ENCODE results near the gene KCTD7.
A peak's percentile ranks its signal among the peaks of the same experiment; 100 is the strongest.
"Not testable (repeated sequence)": the region's sequence is repeated elsewhere in the genome, so short reads cannot be mapped to it uniquely, and the experiment has no call there.

Gene KCTD7

GRCh38 chr7:66592597-66593146 is 36.0 kb upstream of the KCTD7 start:
- Histone ChIP-seq H3K27ac (ENCODE audit: low read length) (peak overlapping the region; percentile 54), H3K9ac (ENCODE audit: low read depth, low read length) (peak overlapping the region; percentile 93; the same call in 1 of the 2 replicates), H3K4me3 (ENCODE audit: low read length) (peak overlapping the region; percentile 88)
- not testable (repeated sequence) for H3K4me1 ChIP-seq (ENCODE audit: insufficient read depth, low read length); H3K36me3 ChIP-seq (ENCODE audit: insufficient read depth, low read depth, low read length); H3K27me3 ChIP-seq (ENCODE audit: insufficient read depth, low read length); H3K9me3 ChIP-seq (ENCODE audit: insufficient read depth, low read depth, low read length)

- not testable (repeated sequence) for H3K27me3 ChIP-seq (ENCODE audit: insufficient read depth, low read length); H3K27ac ChIP-seq (ENCODE audit: low read length); H3K36me3 ChIP-seq (ENCODE audit: insufficient read depth, low read depth, low read length); H3K4me3 ChIP-seq (ENCODE audit: low read length); H3K9ac ChIP-seq (ENCODE audit: low read depth, low read length); H3K9me3 ChIP-seq (ENCODE audit: insufficient read depth, low read depth, low read length); H3K4me1 ChIP-seq (ENCODE audit: insufficient read depth, low read length)
Measured at GRCh38 chr7:66594082-66594481, 34.6 kb upstream of the KCTD7 start.

- peaks cover 7% of the 10 kb centered on the region for H3K9me3 ChIP-seq (ENCODE audit: insufficient read depth, low read depth, low read length)
- H3K4me3 ChIP-seq (ENCODE audit: low read length), result no peak overlapping the region
- no peaks in the 10 kb centered on the region for H3K27me3 ChIP-seq (ENCODE audit: insufficient read depth, low read length)
- H3K9ac ChIP-seq (ENCODE audit: low read depth, low read length), result no peak overlapping the region
- H3K27ac ChIP-seq (ENCODE audit: low read length), result no peak overlapping the region
- H3K36me3 ChIP-seq (ENCODE audit: insufficient read depth, low read depth, low read length), result no peaks in the 10 kb centered on the region
- H3K4me1 ChIP-seq (ENCODE audit: insufficient read depth, low read length), result no peaks in the 10 kb centered on the region
Measured at GRCh38 chr7:66597461-66597860, 31.2 kb upstream of the KCTD7 start.

- H3K27ac ChIP-seq (ENCODE audit: low read length), result no peak overlapping the region
- no peaks in the 10 kb centered on the region for H3K36me3 ChIP-seq (ENCODE audit: insufficient read depth, low read depth, low read length)
- no peak overlapping the region for H3K9ac ChIP-seq (ENCODE audit: low read depth, low read length)
- H3K4me1 ChIP-seq (ENCODE audit: insufficient read depth, low read length), result no peaks in the 10 kb centered on the region
- H3K9me3 ChIP-seq (ENCODE audit: insufficient read depth, low read depth, low read length), result no peaks in the 10 kb centered on the region
- no peak overlapping the region for H3K4me3 ChIP-seq (ENCODE audit: low read length)
- no peaks in the 10 kb centered on the region for H3K27me3 ChIP-seq (ENCODE audit: insufficient read depth, low read length)
Measured at GRCh38 chr7:66602159-66602558, 26.5 kb upstream of the KCTD7 start.

- H3K27me3 ChIP-seq (ENCODE audit: insufficient read depth, low read length), result no peaks in the 10 kb centered on the region
- no peak overlapping the region for H3K9ac ChIP-seq (ENCODE audit: low read depth, low read length)
- H3K9me3 ChIP-seq (ENCODE audit: insufficient read depth, low read depth, low read length), result no peaks in the 10 kb centered on the region
- H3K4me1 ChIP-seq (ENCODE audit: insufficient read depth, low read length), result no peaks in the 10 kb centered on the region
- no peak overlapping the region for H3K4me3 ChIP-seq (ENCODE audit: low read length)
- H3K27ac ChIP-seq (ENCODE audit: low read length), result no peak overlapping the region
- H3K36me3 ChIP-seq (ENCODE audit: insufficient read depth, low read depth, low read length), result no peaks in the 10 kb centered on the region
Measured at GRCh38 chr7:66604198-66604597, 24.5 kb upstream of the KCTD7 start.

- not testable (repeated sequence) for H3K9ac ChIP-seq (ENCODE audit: low read depth, low read length); H3K4me3 ChIP-seq (ENCODE audit: low read length); H3K27ac ChIP-seq (ENCODE audit: low read length); H3K27me3 ChIP-seq (ENCODE audit: insufficient read depth, low read length); H3K9me3 ChIP-seq (ENCODE audit: insufficient read depth, low read depth, low read length); H3K4me1 ChIP-seq (ENCODE audit: insufficient read depth, low read length); H3K36me3 ChIP-seq (ENCODE audit: insufficient read depth, low read depth, low read length)
Measured at GRCh38 chr7:66606540-66607291, 22.0 kb upstream of the KCTD7 start.

- H3K9me3 ChIP-seq (ENCODE audit: insufficient read depth, low read depth, low read length), result peaks cover 3% of the 10 kb centered on the region; the same call in 1 of the 2 replicates
- H3K27ac ChIP-seq (ENCODE audit: low read length), result no peak overlapping the region
- no peaks in the 10 kb centered on the region for H3K36me3 ChIP-seq (ENCODE audit: insufficient read depth, low read depth, low read length)
- H3K4me3 ChIP-seq (ENCODE audit: low read length), result no peak overlapping the region
- H3K4me1 ChIP-seq (ENCODE audit: insufficient read depth, low read length), result no peaks in the 10 kb centered on the region
- no peaks in the 10 kb centered on the region for H3K27me3 ChIP-seq (ENCODE audit: insufficient read depth, low read length)
- no peak overlapping the region for H3K9ac ChIP-seq (ENCODE audit: low read depth, low read length)
Measured at GRCh38 chr7:66609176-66609575, 19.5 kb upstream of the KCTD7 start.

GRCh38 chr7:66614596-66614995 is 14.1 kb upstream of the KCTD7 start:
- H3K36me3 ChIP-seq (ENCODE audit: insufficient read depth, low read depth, low read length); H3K9ac ChIP-seq (ENCODE audit: low read depth, low read length); H3K4me3 ChIP-seq (ENCODE audit: low read length); H3K27me3 ChIP-seq (ENCODE audit: insufficient read depth, low read length); H3K9me3 ChIP-seq (ENCODE audit: insufficient read depth, low read depth, low read length); H3K27ac ChIP-seq (ENCODE audit: low read length): not testable (repeated sequence)
- peaks cover 10% of the 10 kb centered on the region for H3K4me1 ChIP-seq (ENCODE audit: insufficient read depth, low read length)

DNA sequence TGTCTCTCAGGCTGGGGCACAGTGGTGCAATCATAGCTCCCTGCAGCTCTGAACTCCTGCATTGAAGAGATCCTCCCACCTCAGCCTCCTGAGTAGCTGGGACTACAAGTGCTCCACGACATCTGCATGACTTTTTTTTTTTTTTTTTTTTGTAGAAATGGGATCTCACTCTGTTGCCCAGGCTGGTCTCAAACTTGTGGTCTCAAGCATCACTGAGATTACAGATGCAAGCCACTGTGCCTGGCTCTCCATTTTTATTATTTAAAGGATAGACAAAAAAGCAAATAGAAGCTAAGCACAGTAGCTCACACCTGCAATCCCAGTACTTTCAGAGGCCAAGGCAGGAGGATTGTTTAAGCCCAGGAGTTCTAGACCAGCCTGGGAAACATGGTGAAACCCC is 13.0 kb upstream of the KCTD7 start:
- no peak overlapping the region for H3K27ac ChIP-seq (ENCODE audit: low read length)
- H3K36me3 ChIP-seq (ENCODE audit: insufficient read depth, low read depth, low read length), result no peaks in the 10 kb centered on the region
- H3K9me3 ChIP-seq (ENCODE audit: insufficient read depth, low read depth, low read length), result peaks cover 3% of the 10 kb centered on the region; the same call in 1 of the 2 replicates
- H3K9ac ChIP-seq (ENCODE audit: low read depth, low read length), result no peak overlapping the region
- H3K4me1 ChIP-seq (ENCODE audit: insufficient read depth, low read length), result peaks cover 10% of the 10 kb centered on the region
- H3K27me3 ChIP-seq (ENCODE audit: insufficient read depth, low read length), result no peaks in the 10 kb centered on the region
- H3K4me3 ChIP-seq (ENCODE audit: low read length), result no peak overlapping the region

DNA sequence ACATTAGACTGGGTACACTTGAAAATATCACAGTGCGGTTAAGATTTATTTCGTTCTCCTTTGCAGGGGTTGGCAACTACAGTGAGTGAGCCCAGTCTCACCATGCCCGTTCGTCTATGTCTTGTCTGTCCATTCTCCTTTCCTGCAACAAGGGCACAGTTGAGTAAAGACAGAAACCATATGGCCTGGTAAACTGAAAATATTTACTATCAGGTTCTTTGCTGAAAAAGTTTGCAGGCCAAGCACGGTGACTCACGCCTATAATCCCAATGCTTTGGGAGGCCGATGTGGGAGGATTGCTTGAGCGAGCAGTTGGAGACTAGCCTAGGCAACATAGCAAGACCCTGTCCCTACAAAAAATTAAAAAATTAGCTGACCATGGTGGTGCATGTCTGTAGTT is 11.4 kb upstream of the KCTD7 start:
- Histone ChIP-seq H3K4me1 (ENCODE audit: insufficient read depth, low read length) (peaks cover 10% of the 10 kb centered on the region), H3K9ac (ENCODE audit: low read depth, low read length) (no peak overlapping the region), H3K9me3 (ENCODE audit: insufficient read depth, low read depth, low read length) (peaks cover 3% of the 10 kb centered on the region; the same call in 1 of the 2 replicates), H3K27me3 (ENCODE audit: insufficient read depth, low read length) (no peaks in the 10 kb centered on the region), H3K4me3 (ENCODE audit: low read length) (no peak overlapping the region), H3K36me3 (ENCODE audit: insufficient read depth, low read depth, low read length) (no peaks in the 10 kb centered on the region), H3K27ac (ENCODE audit: low read length) (no peak overlapping the region)

- H3K27me3 ChIP-seq (ENCODE audit: insufficient read depth, low read length); H3K9me3 ChIP-seq (ENCODE audit: insufficient read depth, low read depth, low read length); H3K4me3 ChIP-seq (ENCODE audit: low read length); H3K36me3 ChIP-seq (ENCODE audit: insufficient read depth, low read depth, low read length): not testable (repeated sequence)
- Histone ChIP-seq H3K9ac (ENCODE audit: low read depth, low read length) (peak overlapping the region; percentile 35; the same call in 1 of the 2 replicates), H3K27ac (ENCODE audit: low read length) (peak overlapping the region; percentile 88), H3K4me1 (ENCODE audit: insufficient read depth, low read length) (peaks cover 10% of the 10 kb centered on the region)
Measured at GRCh38 chr7:66619341-66619948, 9.2 kb upstream of the KCTD7 start.

DNA sequence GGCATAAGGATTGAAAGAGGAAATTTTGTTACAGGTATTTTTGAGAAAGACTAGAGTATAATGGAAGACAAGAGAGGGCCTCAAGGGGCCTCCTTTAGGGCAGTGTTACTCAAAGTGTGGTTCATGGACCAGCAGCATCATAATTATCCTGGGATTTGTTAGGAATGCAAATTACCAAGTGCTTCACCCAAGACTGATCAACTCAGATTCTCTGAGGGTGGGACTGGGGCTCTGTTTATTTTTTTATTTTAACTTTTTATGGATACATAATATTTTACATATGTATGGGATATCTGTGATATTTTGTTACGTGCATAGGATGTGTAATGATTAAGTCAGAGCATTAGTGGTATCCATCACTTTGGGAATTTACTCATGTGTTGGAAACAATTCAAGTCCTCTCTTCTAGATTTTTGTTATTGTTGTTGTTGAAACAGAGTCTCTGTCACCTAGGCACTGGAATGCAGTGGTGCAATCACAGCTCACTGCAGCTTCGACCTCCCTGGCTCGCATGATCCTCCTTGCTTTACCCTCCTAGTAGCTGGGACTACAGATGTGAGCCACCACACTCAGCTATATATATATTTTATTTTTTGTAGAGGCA is 2.2 kb upstream of the KCTD7 start:
- Histone ChIP-seq H3K9me3 (ENCODE audit: insufficient read depth, low read depth, low read length) (no peaks in the 10 kb centered on the region), H3K9ac (ENCODE audit: low read depth, low read length) (no peak overlapping the region), H3K27me3 (ENCODE audit: insufficient read depth, low read length) (no peaks in the 10 kb centered on the region; the same call in 1 of the 2 replicates), H3K27ac (ENCODE audit: low read length) (no peak overlapping the region), H3K36me3 (ENCODE audit: insufficient read depth, low read depth, low read length) (no peaks in the 10 kb centered on the region), H3K4me1 (ENCODE audit: insufficient read depth, low read length) (no peaks in the 10 kb centered on the region), H3K4me3 (ENCODE audit: low read length) (no peak overlapping the region)

Measured in iPS-20b (cell line).